Activated T-cell treated with anti-CD3 and anti-CD28 coated beads, Interleukin-2, amount 50 U/mL, for 72 hours (primary cell): ENCODE measurements around the gene SUFU. TPM values are rescaled to one million over a fixed set of nuclear protein-coding genes. Genes with fewer than 3 reads are reported as not detected.
A peak's percentile ranks its signal among the peaks of the same experiment; 100 is the strongest.

Experiments used
- ATAC-seq, 2 donors: fragments of 150-1000 bp; cut with Tn5 transposase; replicated peaks in 1 of 2; 2 replicates each; pipeline ENCODE4 v1.10.0; 2021; ENCODE audit warnings: moderate library complexity in 2 of 2, mild to moderate bottlenecking in 1 of 2
- DNase-seq, 2 donors: peaks; one replicate each; pipeline ENCODE4 v3.0.0; 2021 to 2022; ENCODE audit warnings: mixed read lengths in 1 of 2
- H3K27ac Mint-ChIP-seq: one replicate; pipeline ENCODE4 v1.8.0; 2022; ENCODE audit warnings: mild to moderate bottlenecking, moderate library complexity, mixed read lengths
- H3K27me3 Mint-ChIP-seq: one replicate; pipeline ENCODE4 v1.8.0; 2022; ENCODE audit warnings: low read depth, mixed read lengths
- H3K36me3 Mint-ChIP-seq, 2 donors: one replicate each; pipeline ENCODE4 v1.8.0; 2022; ENCODE audit warnings: mixed read lengths in 2 of 2, mild to moderate bottlenecking in 1 of 2; ENCODE audit not compliant: insufficient read depth in 2 of 2
- H3K4me1 Mint-ChIP-seq: one replicate; pipeline ENCODE4 v1.8.0; 2022; ENCODE audit warnings: low read depth, mixed read lengths
- H3K4me3 Mint-ChIP-seq, 2 donors: one replicate each; pipeline ENCODE4 v1.8.0; 2022; ENCODE audit warnings: mild to moderate bottlenecking in 2 of 2, mixed read lengths in 2 of 2, moderate library complexity in 2 of 2
- H3K9me3 Mint-ChIP-seq, 2 donors: one replicate each; pipeline ENCODE4 v1.8.0; 2022; ENCODE audit warnings: mixed read lengths in 2 of 2
- total RNA-seq, 2 donors: library from RNA; stranded (reverse); gene quantifications; one replicate each; pipeline ENCODE4 v1.2.3, GENCODE V29; 2022

SUFU gene
- total RNA-seq, 2 donors from 2014 or later = 9.1 to 9.2 TPM

DNA sequence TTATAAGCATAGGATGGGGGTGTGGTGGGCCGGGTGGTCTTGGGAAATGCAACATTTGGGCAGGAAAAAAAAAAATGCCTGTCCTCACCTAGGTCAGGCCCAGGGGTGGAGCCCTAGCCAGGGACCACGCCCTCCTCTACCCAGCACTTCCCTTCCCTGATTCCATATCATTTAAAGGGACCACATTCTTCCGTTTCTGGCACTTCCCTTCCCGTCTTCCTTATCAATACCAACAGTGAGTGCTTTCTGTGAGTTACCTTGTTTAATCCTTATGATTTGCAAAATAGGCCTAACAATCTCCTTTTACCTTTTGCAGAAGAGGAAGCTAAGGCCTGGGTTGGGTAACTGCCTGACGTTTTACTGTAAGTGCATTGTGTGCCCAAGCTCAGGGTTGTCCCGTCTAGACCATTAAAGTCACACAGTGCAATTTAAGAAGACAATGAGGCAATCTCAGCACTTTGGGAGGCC, 35.8 kb upstream of the SUFU start:
- H3K27me3 Mint-ChIP-seq = peaks cover under 1% of the 10 kb centered on the region
- DNase-seq (no peak), ATAC-seq (no peak)
- H3K9me3 Mint-ChIP-seq = no peaks in the 10 kb centered on the region
- no peak overlapping the region for H3K27ac Mint-ChIP-seq
- H3K4me3 Mint-ChIP-seq = no peak overlapping the region
- H3K36me3 Mint-ChIP-seq = peaks cover 0 to 2% of the 10 kb centered on the region in 2 donors
- peaks cover 24% of the 10 kb centered on the region for H3K4me1 Mint-ChIP-seq

DNA sequence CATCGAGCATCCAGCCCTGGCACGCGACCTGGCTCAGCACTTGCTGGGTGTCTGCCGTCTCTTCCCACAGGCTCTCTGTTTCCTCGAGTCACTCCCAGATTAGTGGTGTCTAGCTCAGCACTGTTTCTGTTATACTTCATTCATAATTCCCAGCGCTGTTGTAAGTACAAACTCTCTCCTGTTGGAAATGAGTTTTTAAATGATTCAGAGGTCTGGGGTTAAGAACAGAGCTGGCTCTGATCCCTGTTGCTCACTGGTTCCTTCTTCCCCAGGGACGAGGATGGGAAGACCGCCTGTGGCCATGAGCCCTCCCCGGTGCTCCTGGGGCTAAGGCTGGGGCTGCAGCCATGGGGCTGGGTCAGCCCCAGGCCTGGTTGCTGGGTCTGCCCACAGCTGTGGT, 35.1 kb upstream of the SUFU start:
- DNase-seq (no peak), ATAC-seq (no peak)
- peaks cover 24% of the 10 kb centered on the region for H3K4me1 Mint-ChIP-seq
- no peaks in the 10 kb centered on the region for H3K27me3 Mint-ChIP-seq
- H3K4me3 Mint-ChIP-seq = no peak overlapping the region
- H3K27ac Mint-ChIP-seq = no peak overlapping the region
- H3K9me3 Mint-ChIP-seq = no peaks in the 10 kb centered on the region
- H3K36me3 Mint-ChIP-seq = peaks cover 0 to under 1% of the 10 kb centered on the region in 2 donors

- H3K36me3 Mint-ChIP-seq = peaks cover 0 to 2% of the 10 kb centered on the region in 2 donors
- DNase-seq (no peak), ATAC-seq (no peak)
- no peaks in the 10 kb centered on the region for H3K27me3 Mint-ChIP-seq
- peaks cover 21% of the 10 kb centered on the region for H3K4me1 Mint-ChIP-seq
- H3K27ac Mint-ChIP-seq = no peak overlapping the region
- H3K4me3 Mint-ChIP-seq = no peak overlapping the region
- H3K9me3 Mint-ChIP-seq = no peaks in the 10 kb centered on the region
These were observed 32.9 kb upstream of the SUFU start for GRCh38 chr10:102470579-102471546.

DNA sequence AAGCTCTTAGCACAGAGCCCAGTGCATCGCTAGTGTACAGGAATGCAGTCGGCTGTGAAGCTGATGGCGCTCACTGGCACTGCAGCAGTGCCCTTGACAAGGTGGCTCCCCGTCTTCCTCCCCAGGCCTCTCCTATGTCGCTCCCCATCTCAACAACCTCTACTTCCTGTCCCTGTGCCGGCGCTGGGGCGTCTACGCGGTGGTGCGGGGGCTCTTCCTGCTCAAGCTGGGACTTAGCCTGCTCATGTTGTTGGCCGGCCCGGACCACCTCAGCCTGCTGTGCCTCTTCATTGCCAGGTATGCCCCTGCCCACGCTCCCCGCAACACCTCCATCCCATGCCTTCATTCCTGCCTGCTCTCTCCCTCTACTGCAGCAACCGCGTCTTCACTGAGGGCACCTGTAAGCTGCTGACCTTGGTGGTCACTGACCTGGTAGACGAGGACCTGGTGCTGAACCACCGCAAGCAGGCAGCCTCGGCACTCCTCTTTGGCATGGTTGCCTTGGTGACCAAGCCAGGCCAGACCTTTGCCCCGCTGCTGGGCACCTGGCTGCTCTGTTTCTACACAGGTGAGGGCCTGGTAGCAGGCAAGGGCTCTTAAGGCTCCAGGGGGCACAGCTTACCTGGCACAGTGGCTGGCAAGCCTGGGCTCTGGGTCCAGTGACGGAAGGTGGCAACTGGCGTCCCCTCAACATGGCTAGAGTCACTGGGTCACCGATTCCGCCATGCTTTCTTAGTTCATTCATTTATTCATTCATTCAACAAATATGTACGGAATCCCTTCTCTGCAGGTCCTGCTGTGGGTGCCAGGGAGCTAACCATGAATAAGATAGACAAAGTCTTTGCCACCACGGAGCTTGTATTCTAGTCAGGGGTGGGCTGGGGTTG, 30.1 kb upstream of the SUFU start:
- no peaks in the 10 kb centered on the region for H3K27me3 Mint-ChIP-seq
- H3K27ac Mint-ChIP-seq = peak overlapping the region; percentile 15
- no peaks in the 10 kb centered on the region for H3K9me3 Mint-ChIP-seq
- H3K4me1 Mint-ChIP-seq = peaks cover 22% of the 10 kb centered on the region
- H3K4me3 Mint-ChIP-seq = no peak overlapping the region
- DNase-seq (peak; percentile 12 to 28), ATAC-seq (peak; percentile 46 to 68)
- H3K36me3 Mint-ChIP-seq = peaks cover 0 to 2% of the 10 kb centered on the region in 2 donors

GRCh38 chr10:102475451-102476040, 28.2 kb upstream of the SUFU start:
- Mint-ChIP-seq H3K4me1 (peaks cover 28% of the 10 kb centered on the region), H3K27ac (peak overlapping the region; percentile 30), H3K36me3 (peaks cover 0 to 5% of the 10 kb centered on the region in 2 donors), H3K4me3 (no peak overlapping the region), H3K9me3 (no peaks in the 10 kb centered on the region), H3K27me3 (no peaks in the 10 kb centered on the region)
- DNase-seq = no peak
- ATAC-seq = no peak

DNA sequence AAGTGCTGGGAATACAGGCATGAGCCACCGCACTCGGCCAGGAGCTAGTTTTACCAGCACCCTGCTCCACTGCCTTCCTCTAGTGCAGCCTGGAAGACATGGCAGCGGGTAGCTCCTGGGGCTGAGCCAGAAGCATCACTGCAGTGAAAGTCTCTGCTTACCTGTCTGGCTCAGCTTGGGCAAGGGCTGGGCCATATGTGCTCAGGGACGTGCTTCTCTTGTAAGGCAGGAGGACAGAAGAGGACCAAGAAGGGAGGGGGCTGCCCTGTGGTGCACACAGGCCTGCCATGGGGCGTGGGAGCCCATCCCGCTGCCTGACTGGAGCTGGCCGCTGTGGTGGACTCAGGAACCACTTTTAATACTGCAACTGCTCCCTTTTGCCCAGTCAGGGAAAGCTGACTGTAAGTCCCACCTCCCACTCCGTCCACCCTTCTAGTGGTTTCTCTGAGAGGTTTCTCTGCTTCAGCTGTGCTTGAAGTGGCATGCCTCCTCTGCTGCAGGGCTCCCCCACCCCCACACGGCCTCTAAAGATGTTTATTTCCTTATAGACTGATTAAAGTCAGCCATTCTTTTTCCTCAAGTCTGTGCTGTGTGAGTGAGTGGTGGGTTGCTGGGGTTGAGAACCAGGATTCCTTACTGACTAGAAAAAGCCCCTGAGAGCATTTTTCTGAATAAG, 27.2 kb upstream of the SUFU start:
- no peak for ATAC-seq
- DNase-seq = no peak
- peaks cover 28% of the 10 kb centered on the region for H3K4me1 Mint-ChIP-seq
- no peaks in the 10 kb centered on the region for H3K9me3 Mint-ChIP-seq
- no peak overlapping the region for H3K27ac Mint-ChIP-seq
- H3K27me3 Mint-ChIP-seq = no peaks in the 10 kb centered on the region
- no peak overlapping the region for H3K4me3 Mint-ChIP-seq
- peaks cover 0 to 7% of the 10 kb centered on the region in 2 donors for H3K36me3 Mint-ChIP-seq

- ATAC-seq (no peak), DNase-seq (no peak)
- peaks cover 7% of the 10 kb centered on the region for H3K4me1 Mint-ChIP-seq
- H3K4me3 Mint-ChIP-seq = no peak overlapping the region
- peaks cover 0 to 9% of the 10 kb centered on the region in 2 donors for H3K36me3 Mint-ChIP-seq
- H3K27me3 Mint-ChIP-seq = no peaks in the 10 kb centered on the region
- H3K9me3 Mint-ChIP-seq = no peaks in the 10 kb centered on the region
- H3K27ac Mint-ChIP-seq = no peak overlapping the region
These were observed 24.1 kb upstream of the SUFU start for GRCh38 chr10:102479651-102480050.

GRCh38 chr10:102480396-102480795, 23.4 kb upstream of the SUFU start:
- H3K4me3 Mint-ChIP-seq = no peak overlapping the region
- no peaks in the 10 kb centered on the region for H3K27me3 Mint-ChIP-seq
- H3K9me3 Mint-ChIP-seq = no peaks in the 10 kb centered on the region
- peaks cover 7% of the 10 kb centered on the region for H3K4me1 Mint-ChIP-seq
- DNase-seq = no peak
- peaks cover 0 to 9% of the 10 kb centered on the region in 2 donors for H3K36me3 Mint-ChIP-seq
- no peak for ATAC-seq
- no peak overlapping the region for H3K27ac Mint-ChIP-seq

- Mint-ChIP-seq H3K9me3 (no peaks in the 10 kb centered on the region), H3K4me1 (peaks cover 3% of the 10 kb centered on the region), H3K36me3 (peaks cover 5 to 11% of the 10 kb centered on the region in 2 donors), H3K27me3 (no peaks in the 10 kb centered on the region), H3K4me3 (no peak overlapping the region), H3K27ac (no peak overlapping the region)
- ATAC-seq (no peak), DNase-seq (no peak)
These were observed 19.8 kb upstream of the SUFU start for GRCh38 chr10:102484021-102484420.

DNA sequence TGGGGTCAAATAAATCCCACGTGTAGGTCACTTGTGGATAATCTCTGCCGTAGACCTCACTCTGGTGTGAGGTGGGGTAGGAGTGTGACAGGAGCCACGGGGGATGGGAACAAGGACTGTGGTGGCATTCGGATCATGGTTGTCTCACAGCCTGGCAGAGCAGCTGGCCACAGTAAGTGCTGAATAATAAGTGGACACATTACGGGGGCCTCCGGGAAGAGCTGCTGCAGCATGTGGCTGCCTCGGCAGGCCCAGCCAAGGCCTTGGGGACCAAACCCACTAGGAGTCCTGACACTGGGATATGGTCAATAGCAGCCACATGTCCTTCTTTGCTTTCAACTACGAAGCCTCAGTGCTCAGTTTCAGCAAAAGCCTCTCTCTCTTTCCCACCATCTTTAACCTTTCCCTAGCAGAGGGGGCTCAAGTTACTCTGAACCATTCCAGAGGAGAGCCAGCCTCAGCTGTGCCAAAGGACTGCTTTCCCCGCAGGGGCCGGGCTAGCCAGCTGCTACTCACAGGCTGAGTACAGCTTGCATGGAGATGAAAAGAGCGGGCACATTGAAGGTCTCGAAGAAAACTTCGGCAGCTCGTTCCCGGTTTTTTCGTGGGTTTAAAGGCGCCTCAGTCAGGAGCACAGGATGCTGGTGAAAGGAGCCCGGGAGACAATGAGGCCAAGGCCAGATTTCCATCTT, 18.5 kb upstream of the SUFU start:
- H3K27ac Mint-ChIP-seq = no peak overlapping the region
- peaks cover 5 to 13% of the 10 kb centered on the region in 2 donors for H3K36me3 Mint-ChIP-seq
- no peaks in the 10 kb centered on the region for H3K9me3 Mint-ChIP-seq
- ATAC-seq = no peak
- H3K4me1 Mint-ChIP-seq = no peaks in the 10 kb centered on the region
- no peaks in the 10 kb centered on the region for H3K27me3 Mint-ChIP-seq
- DNase-seq = no peak
- no peak overlapping the region for H3K4me3 Mint-ChIP-seq

DNA sequence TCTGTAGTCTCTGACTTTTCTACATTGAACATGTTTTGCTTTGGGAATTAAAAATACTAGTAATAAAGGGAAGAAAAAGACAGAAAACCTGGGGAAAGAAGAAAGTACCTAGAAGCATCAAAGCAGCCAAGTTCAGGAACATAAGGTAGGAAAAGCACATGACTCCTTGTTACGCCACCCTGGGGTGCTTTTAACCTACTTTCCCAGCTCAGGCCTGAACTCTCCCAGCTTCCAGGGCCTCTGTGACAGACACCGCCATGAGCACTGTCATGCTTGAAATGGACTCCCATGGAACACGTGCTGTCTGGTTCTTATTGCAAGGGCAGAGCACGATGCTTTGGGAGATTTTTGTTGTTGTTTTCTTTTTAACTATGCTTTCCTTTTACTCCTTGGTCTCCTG, 12.6 kb upstream of the SUFU start:
- Mint-ChIP-seq H3K27ac (no peak overlapping the region), H3K36me3 (peaks cover 3 to 10% of the 10 kb centered on the region in 2 donors), H3K4me1 (peaks cover 15% of the 10 kb centered on the region), H3K27me3 (no peaks in the 10 kb centered on the region), H3K9me3 (no peaks in the 10 kb centered on the region), H3K4me3 (no peak overlapping the region)
- ATAC-seq (no peak), DNase-seq (no peak)
